Esophagus squamous epithelium (tissue), 5 donors: ENCODE results near the gene TMEM158. TPM values are rescaled to one million over a fixed set of nuclear protein-coding genes. Genes with fewer than 3 reads are reported as not detected.

ENCODE experiments used
- DNase-seq: peaks from one replicate; lab custom pipeline; 2025; lab: John Stamatoyannopoulos, UW
- H3K27ac ChIP-seq, 4 donors: fragments of 200-600 bp; sonication (generic); one replicate each; pipeline ENCODE4 v1.5.1; 2016 to 2019; ENCODE audit warnings: mild to moderate bottlenecking in 1 of 4
- H3K27me3 ChIP-seq, 4 donors: fragments of 200-600 bp; sonication (generic); 1 replicate in 3 of 4; 2 replicates in 1 of 4; pipeline versions ENCODE4 v1.5.1 to v1.6.0; 2017 to 2021; ENCODE audit warnings: antibody characterized with exemption in 1 of 4
- H3K36me3 ChIP-seq, 3 donors: fragments of 200-600 bp; sonication (generic); one replicate each; pipeline ENCODE4 v1.5.1; 2016 to 2019
- H3K4me1 ChIP-seq, 3 donors: fragments of 200-600 bp; sonication (generic); one replicate each; pipeline ENCODE4 v1.5.1; 2017 to 2019
- H3K4me3 ChIP-seq, 4 donors: fragments of 200-600 bp; sonication (generic); 1 replicate in 3 of 4; 2 replicates in 1 of 4; pipeline ENCODE4 v1.5.1; 2016 to 2019; ENCODE audit warnings: mild to moderate bottlenecking in 2 of 4, moderate library complexity in 1 of 4
- H3K9me3 ChIP-seq, 3 donors: fragments of 200-600 bp; sonication (generic); one replicate each; pipeline ENCODE4 v1.5.1; 2016 to 2019
- POLR2A ChIP-seq, 4 donors: fragments of 450-650 bp; IDR thresholded peaks; one replicate each; pipeline ENCODE4 v1.6.1; 2017; ENCODE audit warnings: antibody characterized with exemption in 4 of 4, mild to moderate bottlenecking in 4 of 4, moderate library complexity in 3 of 4
- WGBS, 2 donors: methylation state at CpG; one replicate each; pipeline ENCODE4 v1.1.5; 2018; 5-methylcytosine and 5-hydroxymethylcytosine counted together
- intact Hi-C: fragments of 100-400 bp; cut with DNase I; formaldehyde crosslinking; loops from one replicate; pipeline ENCODE4 v1.15.0; 2022
- small RNA-seq, 4 donors: library from RNA; depleted of rRNA; stranded (forward); fragments of <200 nt; gene quantifications; one replicate each; pipeline ENCODE3, GENCODE V24; 2016
- total RNA-seq, 4 donors: library from RNA; depleted of rRNA; stranded (reverse); fragments of >200 nt; gene quantifications; one replicate each; pipeline ENCODE4 v1.1.0, GENCODE V29; 2016
- TF ChIP-seq, protein P1 (sequence below), 6 experiments: fragments of 450-650 bp in 4 of 6; fragments of 200-600 bp in 2 of 6; sonication (generic) in 2 of 6; IDR thresholded peaks; one replicate each; pipeline ENCODE4 v1.5.1; 2016 to 2019; ENCODE audit warnings: antibody characterized with exemption in 6 of 6, mild to moderate bottlenecking in 4 of 6, moderate library complexity in 4 of 6
- donor health status: DM: yes; HTN: yes; CAD: no.

TMEM158 gene
- total RNA-seq, 4 donors from 2014 or later: 1.8 to 14.7 (median 4.4) TPM

DNA sequence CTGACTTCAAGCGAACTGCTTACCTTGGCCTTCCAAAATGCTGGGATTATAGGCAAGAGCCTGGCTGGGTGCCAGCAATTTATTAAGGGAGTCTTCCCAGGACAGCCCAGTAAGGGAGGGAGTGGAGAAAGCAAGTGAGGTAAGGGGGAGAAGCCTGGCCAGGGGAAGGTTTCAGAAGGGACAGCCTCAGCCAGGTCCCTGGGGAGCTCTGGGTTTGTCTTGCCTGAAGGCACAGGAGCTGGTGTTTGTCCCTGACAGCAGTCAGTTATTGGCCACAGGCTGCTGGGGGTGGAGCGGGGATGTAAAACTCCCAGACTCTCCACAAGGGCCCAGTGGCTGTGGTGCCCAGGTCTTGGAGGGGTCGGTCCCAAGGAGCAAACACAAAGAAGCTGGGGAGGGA lies 46.9 kb downstream of the TMEM158 start:
- intact Hi-C loops: no loop called here

DNA sequence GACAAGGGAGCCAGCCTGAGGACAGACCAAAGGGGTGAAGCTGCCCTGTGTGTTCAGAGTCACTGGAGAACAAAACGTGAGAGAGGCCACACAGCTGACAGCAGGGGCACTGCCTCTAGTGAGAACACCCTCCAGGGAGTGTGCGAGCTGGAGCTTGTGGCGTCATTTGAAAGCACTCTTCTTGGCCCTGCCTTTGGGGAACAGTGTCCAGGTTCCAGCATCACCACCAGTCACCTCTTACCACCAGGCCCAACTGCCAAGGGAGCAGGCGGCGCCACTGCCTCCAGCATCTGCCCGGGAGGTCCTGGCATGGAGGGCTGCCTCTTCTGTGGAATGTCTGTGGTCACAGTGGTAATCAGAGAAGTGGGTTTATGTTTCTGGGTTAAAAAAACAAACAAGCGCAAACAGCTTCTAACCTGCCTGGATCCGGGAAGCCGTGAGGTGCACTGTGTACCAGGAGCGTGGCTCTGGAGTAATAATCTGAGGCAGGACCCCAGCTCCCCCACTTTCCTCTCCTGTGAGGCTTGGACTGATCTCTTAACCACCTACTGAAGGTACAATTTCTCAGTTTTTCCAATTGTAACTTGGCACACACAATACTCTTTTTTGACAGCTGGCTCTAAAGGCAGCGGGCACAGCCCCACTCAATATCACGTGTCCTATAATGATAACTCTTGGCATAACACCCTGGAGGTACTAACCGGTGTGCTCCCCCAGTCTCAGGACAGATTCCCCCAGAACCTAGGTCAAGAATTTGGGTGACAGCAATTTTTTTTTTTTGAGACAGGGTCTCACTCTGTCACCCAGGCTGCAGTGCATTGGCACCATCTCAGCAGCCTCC lies 47.7 kb downstream of the TMEM158 start:
- Histone ChIP-seq H3K4me3 (no peak overlapping the region), H3K27me3 (no peaks in the 10 kb centered on the region), H3K4me1 (peaks cover 19 to 67% (median 31%) of the 10 kb centered on the region in 3 donors), H3K27ac (peak overlapping the region; percentile 50 to 74 (median 58)), H3K36me3 (no peaks in the 10 kb centered on the region), H3K9me3 (no peaks in the 10 kb centered on the region)
- WGBS, 2 donors: 39 to 47% methylated on average over 10 of the region's 13 CpGs
- intact Hi-C loops: no loop called here
- TF ChIP-seq POLR2A (IDR thresholded peaks at IDR 0.05): no peak
- TF ChIP-seq, protein P1, sequence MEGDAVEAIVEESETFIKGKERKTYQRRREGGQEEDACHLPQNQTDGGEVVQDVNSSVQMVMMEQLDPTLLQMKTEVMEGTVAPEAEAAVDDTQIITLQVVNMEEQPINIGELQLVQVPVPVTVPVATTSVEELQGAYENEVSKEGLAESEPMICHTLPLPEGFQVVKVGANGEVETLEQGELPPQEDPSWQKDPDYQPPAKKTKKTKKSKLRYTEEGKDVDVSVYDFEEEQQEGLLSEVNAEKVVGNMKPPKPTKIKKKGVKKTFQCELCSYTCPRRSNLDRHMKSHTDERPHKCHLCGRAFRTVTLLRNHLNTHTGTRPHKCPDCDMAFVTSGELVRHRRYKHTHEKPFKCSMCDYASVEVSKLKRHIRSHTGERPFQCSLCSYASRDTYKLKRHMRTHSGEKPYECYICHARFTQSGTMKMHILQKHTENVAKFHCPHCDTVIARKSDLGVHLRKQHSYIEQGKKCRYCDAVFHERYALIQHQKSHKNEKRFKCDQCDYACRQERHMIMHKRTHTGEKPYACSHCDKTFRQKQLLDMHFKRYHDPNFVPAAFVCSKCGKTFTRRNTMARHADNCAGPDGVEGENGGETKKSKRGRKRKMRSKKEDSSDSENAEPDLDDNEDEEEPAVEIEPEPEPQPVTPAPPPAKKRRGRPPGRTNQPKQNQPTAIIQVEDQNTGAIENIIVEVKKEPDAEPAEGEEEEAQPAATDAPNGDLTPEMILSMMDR (IDR thresholded peaks at IDR 0.05): no peak
- DNase-seq: no peak

More for the DNA sequence above, 46.9 kb downstream of the TMEM158 start:
- WGBS, 2 donors: 75 to 86% methylated on average over 3 of the region's 3 CpGs
- H3K9me3 ChIP-seq: no peaks in the 10 kb centered on the region
- no peak overlapping the region for H3K4me3 ChIP-seq
- peak overlapping the region in 1 of 4 donors; percentile 74 for H3K27ac ChIP-seq
- H3K4me1 ChIP-seq: peaks cover 25 to 75% (median 37%) of the 10 kb centered on the region in 3 donors
- TF ChIP-seq, protein P1 (IDR thresholded peaks at IDR 0.05): no peak
- TF ChIP-seq POLR2A (IDR thresholded peaks at IDR 0.05): no peak
- no peaks in the 10 kb centered on the region for H3K36me3 ChIP-seq
- H3K27me3 ChIP-seq: no peaks in the 10 kb centered on the region
- no peak for DNase-seq

DNA sequence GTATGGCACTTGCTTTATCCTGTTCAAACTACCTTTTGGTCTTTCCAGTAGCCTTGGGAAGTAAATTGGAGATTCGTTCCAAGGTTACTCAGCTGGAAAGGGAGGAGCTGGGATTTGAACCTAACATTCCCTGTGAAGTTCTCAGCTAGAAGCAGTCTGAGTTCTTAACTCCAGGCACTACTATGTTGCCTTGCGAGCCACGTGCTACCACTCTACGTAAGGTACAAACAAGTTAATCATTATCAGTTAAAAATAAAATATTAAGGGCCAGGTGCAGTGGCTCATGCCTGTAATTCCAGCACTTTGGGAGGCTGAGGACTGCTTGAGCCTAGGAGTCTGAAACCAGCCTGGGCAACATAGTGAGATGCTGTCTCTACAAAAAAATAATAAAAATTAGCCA lies 49.2 kb downstream of the TMEM158 start:
- 54 to 61% methylated on average over 4 of the region's 4 CpGs for WGBS, 2 donors
- H3K27me3 ChIP-seq: no peaks in the 10 kb centered on the region
- no peak for DNase-seq
- H3K9me3 ChIP-seq: no peaks in the 10 kb centered on the region
- TF ChIP-seq POLR2A (IDR thresholded peaks at IDR 0.05): no peak
- TF ChIP-seq, protein P1 (IDR thresholded peaks at IDR 0.05): no peak
- intact Hi-C loops: no loop called here
- no peak overlapping the region for H3K4me3 ChIP-seq
- H3K4me1 ChIP-seq: peaks cover 10 to 52% (median 22%) of the 10 kb centered on the region in 3 donors
- no peak overlapping the region for H3K27ac ChIP-seq
- H3K36me3 ChIP-seq: no peaks in the 10 kb centered on the region

Small RNA genes lying within 50 kb of the gene (small RNA-seq; reads per million reads assigned to genes)
- 0 reads per million in 4 donors for gene RF00012

Other genes with a start within 250 kb of the TMEM158 start
- 10 to 100 TPM in 1 of 4 donors, 1 to 10 TPM in 3; 4.3 to 28.8 (median 6.9) TPM for gene CLEC3B, start 200.0 kb downstream of the TMEM158 start, total RNA-seq
- 10 to 100 TPM; 35.7 to 95.4 (median 54.6) TPM for gene CDCP1, start 79.9 kb downstream of the TMEM158 start, total RNA-seq
- gene LARS2, start 162.3 kb upstream of the TMEM158 start, total RNA-seq: 10 to 100 TPM; 13.7 to 22.1 (median 16.6) TPM